HepG2 (cell line): ENCODE data around the gene KLC4. TPM values are rescaled to one million over a fixed set of nuclear protein-coding genes. Genes with fewer than 3 reads are reported as not detected.
A peak's percentile ranks its signal among the peaks of the same experiment; 100 is the strongest.

Experiments used
- ATAC-seq: fragments of 200-7000 bp; cut with Tn5 transposase; 3 replicates; pipeline ENCODE4 v1.9.1; 2020; ENCODE audit warnings: mild to moderate bottlenecking, moderate library complexity
- BruUV-seq: library from RNA; stranded (reverse); fragments of 400-500 nt; replicated peaks from 2 replicates; lab custom pipeline; 2021; lab: Mats Ljungman, UMichigan
- CTCF ChIA-PET: fragments of 300-600 bp; formaldehyde crosslinking; extraction: SDS; loops from one replicate; lab custom pipeline; 2021; ENCODE audit warnings: low total read pairs, inconsistent platforms, low intra/inter-chr PET ratio; lab: Yijun Ruan, JAX
- POLR2A ChIA-PET: fragments of 350-600 bp; sonication (Branson Sonifier 250); formaldehyde crosslinking; loops from one replicate; lab custom pipeline; 2020; ENCODE audit warnings: antibody characterized with exemption, inconsistent platforms; lab: Yijun Ruan, JAX
- DNase-seq: peaks from one replicate; pipeline ENCODE4 v3.0.0-alpha.2; 2015; ENCODE audit warnings: low spot score
- FAIRE-seq: peaks from 3 replicates; lab custom pipeline; 2011; peaks lifted over from hg19 to GRCh38; lab: Jason Lieb, UNC
- H2AFZ ChIP-seq: one replicate; pipeline ENCODE4 v1.6.1; 2011; ENCODE audit warnings: low read length, inconsistent platforms
- H3K27ac ChIP-seq: fragments of 300-600 bp; 3 replicates; pipeline ENCODE4 v1.8.0; 2011; ENCODE audit warnings: mixed run types, mild to moderate bottlenecking, mixed read lengths, low read length, inconsistent platforms; ENCODE audit not compliant: insufficient read depth; ENCODE audit errors: extremely low read length
- H3K27me3 ChIP-seq, 2 experiments: fragments of 200-600 bp in 1 of 2; 2 replicates in 1 of 2; 3 replicates in 1 of 2; pipeline versions ENCODE4 v1.6.0 to v1.8.0; 2011; ENCODE audit warnings: low read length in 2 of 2, mild to moderate bottlenecking in 2 of 2, moderate library complexity in 2 of 2, inconsistent platforms in 1 of 2; ENCODE audit not compliant: insufficient read depth in 2 of 2, control insufficient read depth in 1 of 2
- H3K36me3 ChIP-seq, 2 experiments: fragments of 200-600 bp in 1 of 2; replicated peaks in 1 of 2; 2 replicates in 1 of 2; 3 replicates in 1 of 2; pipeline versions ENCODE4 v1.5.1 to v1.8.0; 2011; ENCODE audit warnings: low read length in 2 of 2, inconsistent platforms in 1 of 2; ENCODE audit not compliant: insufficient read depth in 2 of 2, control insufficient read depth in 1 of 2
- H3K4me1 ChIP-seq: 2 replicates; pipeline ENCODE4 v1.5.1; 2012; ENCODE audit warnings: low read length, inconsistent platforms; ENCODE audit not compliant: insufficient read depth
- H3K4me2 ChIP-seq: 2 replicates; pipeline ENCODE4 v1.6.0; 2011; ENCODE audit warnings: low read depth, low read length, inconsistent platforms
- H3K4me3 ChIP-seq, 3 experiments: fragments of 200-600 bp in 1 of 3; sonication (generic), shearing (Covaris generic) in 1 of 3; replicated peaks in 1 of 3; 2 replicates each; pipeline ENCODE4 v1.5.1; 2011 to 2016; ENCODE audit warnings: low read length in 3 of 3, inconsistent platforms in 2 of 3, low read depth in 2 of 3, mild to moderate bottlenecking in 2 of 3, control low read depth in 1 of 3, mixed read lengths in 1 of 3; ENCODE audit not compliant: insufficient read depth in 1 of 3
- H3K79me2 ChIP-seq: one replicate; pipeline ENCODE4 v1.6.1; 2011; ENCODE audit warnings: low read length, inconsistent platforms; ENCODE audit not compliant: insufficient read depth
- H3K9ac ChIP-seq: 2 replicates; pipeline ENCODE4 v1.6.0; 2011; ENCODE audit warnings: mild to moderate bottlenecking, low read depth, low read length, inconsistent platforms; ENCODE audit not compliant: insufficient read depth
- H3K9me3 ChIP-seq: 2 replicates; pipeline ENCODE4 v1.5.1; 2012; ENCODE audit warnings: mild to moderate bottlenecking, low read length
- H4K20me1 ChIP-seq: 2 replicates; pipeline ENCODE4 v1.6.0; 2011; ENCODE audit warnings: inconsistent platforms, mild to moderate bottlenecking, low read length, moderate library complexity; ENCODE audit not compliant: insufficient read depth
- KDM5A ChIP-seq: fragments of 200-600 bp; sonication (generic); IDR thresholded peaks from 2 replicates; pipeline ENCODE4 v1.7.0; 2018; ENCODE audit warnings: antibody characterized with exemption, mild to moderate bottlenecking, low read length, borderline replicate concordance
- ONECUT2 ChIP-seq: sonication (generic); formaldehyde crosslinking; IDR thresholded peaks from 2 replicates; pipeline ENCODE4 v1.4.0; 2020; ENCODE audit warnings: missing genetic modification reagents
- PHF21A ChIP-seq: sonication (generic); formaldehyde crosslinking; IDR thresholded peaks from 2 replicates; pipeline ENCODE4 v1.5.0; 2020; ENCODE audit warnings: mild to moderate bottlenecking, missing genetic modification reagents
- PRPF4 ChIP-seq: fragments of 200-400 bp; formaldehyde crosslinking; IDR thresholded peaks from 2 replicates; pipeline ENCODE4 v1.6.1; 2016; ENCODE audit warnings: low read length, low read depth; ENCODE audit not compliant: poor library complexity, severe bottlenecking
- TEAD2 ChIP-seq: sonication (generic); formaldehyde crosslinking; IDR thresholded peaks from 2 replicates; pipeline ENCODE4 v1.9.0; 2021; ENCODE audit warnings: missing genetic modification reagents
- ZC3H13 ChIP-seq: sonication (generic); formaldehyde crosslinking; IDR thresholded peaks from 2 replicates; pipeline ENCODE4 v1.8.1; 2023; ENCODE audit warnings: mild to moderate bottlenecking, missing genetic modification reagents, moderate library complexity
- ZFP90 ChIP-seq: sonication (generic); formaldehyde crosslinking; IDR thresholded peaks from 2 replicates; pipeline ENCODE4 v1.8.0; 2022; ENCODE audit warnings: missing genetic modification reagents, mild to moderate bottlenecking, inconsistent platforms, borderline replicate concordance
- ZNF224 ChIP-seq: sonication (generic); formaldehyde crosslinking; IDR thresholded peaks from 2 replicates; pipeline ENCODE4 v1.5.0; 2020; ENCODE audit warnings: mild to moderate bottlenecking, missing genetic modification reagents
- ZNF232 ChIP-seq: sonication (generic); formaldehyde crosslinking; IDR thresholded peaks from 2 replicates; pipeline ENCODE4 v1.4.0; 2020; ENCODE audit warnings: missing genetic modification reagents, borderline replicate concordance
- ZNF235 ChIP-seq: sonication (generic); formaldehyde crosslinking; IDR thresholded peaks from 2 replicates; pipeline ENCODE4 v1.8.1; 2023; ENCODE audit warnings: mild to moderate bottlenecking, missing genetic modification reagents, borderline replicate concordance
- ZNF816 ChIP-seq: sonication (generic); formaldehyde crosslinking; IDR thresholded peaks from 2 replicates; pipeline ENCODE4 v1.8.0; 2022; ENCODE audit warnings: missing genetic modification reagents, mild to moderate bottlenecking, borderline replicate concordance
- ZNF883 ChIP-seq: sonication (generic); formaldehyde crosslinking; IDR thresholded peaks from 2 replicates; pipeline ENCODE4 v1.5.1; 2020; ENCODE audit warnings: mild to moderate bottlenecking, missing genetic modification reagents; ENCODE audit errors: not compliant biosample characterization
- WGBS: methylation state at CpG from one replicate; pipeline ENCODE4 v1.1.6; 2017; ENCODE audit warnings: low lambda C conversion rate; 5-methylcytosine and 5-hydroxymethylcytosine counted together
- in situ Hi-C: cut with HindIII; loops from 2 replicates; pipeline ENCODE4 v1.10.0; 2017; ENCODE audit warnings: low pct_unique_long_range_greater_than_20kb; ENCODE audit not compliant: extremely low pct_ligation_motif_present
- intact Hi-C: fragments of 100-400 bp; cut with micrococcal nuclease; formaldehyde crosslinking; loops from one replicate; pipeline ENCODE4 v1.10.0; 2022; ENCODE audit not compliant: unreplicated experiment
- polyA plus RNA-seq, 8 experiments: library from polyadenylated mRNA; depleted of rRNA in 3 of 8; stranded (reverse) in 7 of 8; unstranded in 1 of 8; fragments of >200 nt; fragmentation: Illumina TruSeq in 4 of 8; extraction: Trizol in 4 of 8; gene quantifications; 2 replicates each; pipeline versions ENCODE4 v1.2.1 to v1.2.3, GENCODE V29; 2011 to 2016; ENCODE audit warnings: low read depth in 4 of 8, missing spikeins in 1 of 8, mixed read lengths in 1 of 8; ENCODE audit not compliant: insufficient read depth in 1 of 8
- total RNA-seq, 5 experiments: library from RNA; depleted of rRNA; stranded (reverse); fragments of >200 nt; fragmentation: Illumina TruSeq; extraction: Trizol; gene quantifications; 2 replicates each; pipeline ENCODE4 v1.2.3, GENCODE V29; 2016; ENCODE audit warnings: low read depth in 1 of 5
- TF ChIP-seq, protein P1 (sequence below): IDR thresholded peaks from 2 replicates; pipeline ENCODE4 v1.6.1; 2012; ENCODE audit warnings: inconsistent platforms
- TF ChIP-seq, protein P2 (sequence below): sonication (generic); formaldehyde crosslinking; IDR thresholded peaks from 2 replicates; pipeline ENCODE4 v1.5.0; 2020; ENCODE audit warnings: missing genetic modification reagents, mild to moderate bottlenecking, borderline replicate concordance
- TF ChIP-seq, protein P3 (sequence below): sonication (generic); IDR thresholded peaks from 2 replicates; pipeline ENCODE4 v1.6.1; 2016; ENCODE audit warnings: low read depth, borderline replicate concordance
- TF ChIP-seq, protein P4 (sequence below): sonication (generic); formaldehyde crosslinking; IDR thresholded peaks from 2 replicates; pipeline ENCODE4 v1.4.0; 2020; ENCODE audit warnings: missing genetic modification reagents, borderline replicate concordance

Gene KLC4
- total and polyA plus RNA-seq, 2 of the 13 experiments (the other 11 are each of a cell fraction or from before 2014, with no cell fraction given), result 45.4 to 70.4 TPM

DNA sequence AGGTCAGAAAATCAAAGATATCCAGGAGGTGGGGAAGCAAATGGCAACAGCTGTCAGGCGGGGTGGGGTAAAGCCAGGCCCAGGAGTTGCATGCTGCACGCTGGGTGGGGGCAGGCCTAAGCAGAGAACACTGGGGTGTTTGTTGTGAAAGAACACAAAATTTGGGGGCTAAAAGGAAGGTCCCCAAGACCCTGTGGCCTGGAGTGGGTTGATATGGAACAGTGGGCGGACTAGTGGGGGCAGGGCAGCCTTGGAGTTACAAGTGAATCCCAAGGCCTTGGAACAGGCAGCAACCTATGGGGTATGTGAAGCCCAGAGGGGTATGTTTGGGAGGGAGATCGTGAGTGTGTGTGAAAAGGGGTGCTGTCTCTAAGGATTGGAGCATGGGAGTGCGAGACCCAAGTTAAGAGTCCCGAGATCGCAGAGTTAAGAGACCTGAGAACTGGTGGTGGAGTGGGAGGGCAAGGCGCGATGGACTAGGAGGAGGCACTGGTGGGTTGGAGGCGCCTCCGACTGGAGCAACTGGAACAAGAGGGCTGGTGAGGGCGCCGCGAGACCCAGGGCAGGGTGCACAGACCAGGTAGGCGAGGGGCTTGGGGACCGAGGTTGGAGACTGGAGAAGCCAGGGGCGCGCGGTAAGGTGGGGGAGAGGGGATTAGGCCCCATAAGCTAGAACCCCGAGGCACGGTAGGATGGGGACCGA, 6.4 kb upstream of the KLC4 start:
- intact Hi-C loops, result loop anchor here (5.0 kb wide), 1 partner anchor 41 kb away; the partner anchor contains the start of genes KLHDC3 and MEA1
- in situ Hi-C loops, result no loop called here
- no peak for DNase-seq
- H3K9me3 ChIP-seq, result no peaks in the 10 kb centered on the region
- H3K36me3 ChIP-seq, result peaks cover 16 to 48% of the 10 kb centered on the region in 2 experiments
- 10% methylated on average over 22 of the region's 22 CpGs for WGBS
- peaks cover 37% of the 10 kb centered on the region for H3K79me2 ChIP-seq
- FAIRE-seq, result peak; percentile 59
- no peaks in the 10 kb centered on the region for H4K20me1 ChIP-seq
- CTCF ChIA-PET, result interaction anchor here (1.2 kb wide), 1 partner anchor 118 kb away, joined by 3 read pairs; no protein-coding TSS in a partner anchor
- peak; percentile 64 for ATAC-seq
- peak overlapping the region; percentile 75 to 96 (median 94) for H3K4me3 ChIP-seq
- BruUV-seq, result no TSS peak
- peak overlapping the region; percentile 84 for H3K27ac ChIP-seq
- peak overlapping the region; percentile 91 for H3K4me2 ChIP-seq
- POLR2A ChIA-PET, result interaction anchor here (0.8 to 3.4 kb wide), 30 partner anchors 8 to 522 kb away, joined by 3 to 45 read pairs (median 5); partner anchors contain the start of genes CNPY3, CUL9, GNMT and KLHDC3
- peak overlapping the region; percentile 98 for H3K9ac ChIP-seq
- peaks cover 42% of the 10 kb centered on the region for H3K4me1 ChIP-seq
- no peaks in the 10 kb centered on the region for H3K27me3 ChIP-seq
- no peak overlapping the region for H2AFZ ChIP-seq
- 0 out of 2 replicates have a peak, but pooled peaks have one; percentile 15 for TF ChIP-seq ZNF224 (CRISPR knock-in tag)
- TF ChIP-seq ONECUT2 (CRISPR knock-in tag), result 0 out of 2 replicates have a peak, but pooled peaks have one; percentile 16
- TF ChIP-seq, protein P1, sequence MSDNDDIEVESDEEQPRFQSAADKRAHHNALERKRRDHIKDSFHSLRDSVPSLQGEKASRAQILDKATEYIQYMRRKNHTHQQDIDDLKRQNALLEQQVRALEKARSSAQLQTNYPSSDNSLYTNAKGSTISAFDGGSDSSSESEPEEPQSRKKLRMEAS, result peak; percentile 11; the same call in 1 of the 2 replicates
- TF ChIP-seq TEAD2 (CRISPR knock-in tag), result 0 out of 2 replicates have a peak, but pooled peaks have one; percentile 32
- TF ChIP-seq, protein P2, sequence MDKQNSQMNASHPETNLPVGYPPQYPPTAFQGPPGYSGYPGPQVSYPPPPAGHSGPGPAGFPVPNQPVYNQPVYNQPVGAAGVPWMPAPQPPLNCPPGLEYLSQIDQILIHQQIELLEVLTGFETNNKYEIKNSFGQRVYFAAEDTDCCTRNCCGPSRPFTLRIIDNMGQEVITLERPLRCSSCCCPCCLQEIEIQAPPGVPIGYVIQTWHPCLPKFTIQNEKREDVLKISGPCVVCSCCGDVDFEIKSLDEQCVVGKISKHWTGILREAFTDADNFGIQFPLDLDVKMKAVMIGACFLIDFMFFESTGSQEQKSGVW (CRISPR knock-in tag), result no peak
- peak; percentile 82 for TF ChIP-seq ZNF883
- TF ChIP-seq, protein P3, sequence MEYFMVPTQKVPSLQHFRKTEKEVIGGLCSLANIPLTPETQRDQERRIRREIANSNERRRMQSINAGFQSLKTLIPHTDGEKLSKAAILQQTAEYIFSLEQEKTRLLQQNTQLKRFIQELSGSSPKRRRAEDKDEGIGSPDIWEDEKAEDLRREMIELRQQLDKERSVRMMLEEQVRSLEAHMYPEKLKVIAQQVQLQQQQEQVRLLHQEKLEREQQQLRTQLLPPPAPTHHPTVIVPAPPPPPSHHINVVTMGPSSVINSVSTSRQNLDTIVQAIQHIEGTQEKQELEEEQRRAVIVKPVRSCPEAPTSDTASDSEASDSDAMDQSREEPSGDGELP, result peak; percentile 29; the same call in 1 of the 2 replicates
- 0 out of 2 replicates have a peak, but pooled peaks have one; percentile 30 for TF ChIP-seq ZFP90 (CRISPR knock-in tag)
- TF ChIP-seq PHF21A (CRISPR knock-in tag), result no peak
- TF ChIP-seq, protein P4, sequence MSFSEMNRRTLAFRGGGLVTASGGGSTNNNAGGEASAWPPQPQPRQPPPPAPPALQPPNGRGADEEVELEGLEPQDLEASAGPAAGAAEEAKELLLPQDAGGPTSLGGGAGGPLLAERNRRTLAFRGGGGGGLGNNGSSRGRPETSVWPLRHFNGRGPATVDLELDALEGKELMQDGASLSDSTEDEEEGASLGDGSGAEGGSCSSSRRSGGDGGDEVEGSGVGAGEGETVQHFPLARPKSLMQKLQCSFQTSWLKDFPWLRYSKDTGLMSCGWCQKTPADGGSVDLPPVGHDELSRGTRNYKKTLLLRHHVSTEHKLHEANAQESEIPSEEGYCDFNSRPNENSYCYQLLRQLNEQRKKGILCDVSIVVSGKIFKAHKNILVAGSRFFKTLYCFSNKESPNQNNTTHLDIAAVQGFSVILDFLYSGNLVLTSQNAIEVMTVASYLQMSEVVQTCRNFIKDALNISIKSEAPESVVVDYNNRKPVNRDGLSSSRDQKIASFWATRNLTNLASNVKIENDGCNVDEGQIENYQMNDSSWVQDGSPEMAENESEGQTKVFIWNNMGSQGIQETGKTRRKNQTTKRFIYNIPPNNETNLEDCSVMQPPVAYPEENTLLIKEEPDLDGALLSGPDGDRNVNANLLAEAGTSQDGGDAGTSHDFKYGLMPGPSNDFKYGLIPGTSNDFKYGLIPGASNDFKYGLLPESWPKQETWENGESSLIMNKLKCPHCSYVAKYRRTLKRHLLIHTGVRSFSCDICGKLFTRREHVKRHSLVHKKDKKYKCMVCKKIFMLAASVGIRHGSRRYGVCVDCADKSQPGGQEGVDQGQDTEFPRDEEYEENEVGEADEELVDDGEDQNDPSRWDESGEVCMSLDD (CRISPR knock-in tag), result 0 out of 2 replicates have a peak, but pooled peaks have one; percentile 26
- 0 out of 2 replicates have a peak, but pooled peaks have one; percentile 20 for TF ChIP-seq ZNF232 (CRISPR knock-in tag)
- no peak for TF ChIP-seq ZC3H13 (CRISPR knock-in tag)
- TF ChIP-seq ZNF235, result peak; percentile 8; the same call in 1 of the 2 replicates
- TF ChIP-seq ZNF816 (CRISPR knock-in tag), result peak; percentile 74; the same call in 1 of the 2 replicates
- TF ChIP-seq PRPF4, result peak; percentile 46
- peak; percentile 16; the same call in 1 of the 2 replicates for TF ChIP-seq KDM5A
